AG10803 (cell line): ENCODE measurements around the gene RPP38.

Source experiments
- DNase-seq: peaks from one replicate; pipeline ENCODE4 v3.0.0; 2010; ENCODE audit warnings: low read depth
- H3K4me3 ChIP-seq: 2 replicates; pipeline ENCODE4 v1.5.1; 2011; ENCODE audit warnings: mild to moderate bottlenecking, low read length, control low read depth
- TF ChIP-seq, protein P1 (sequence below): conservative IDR thresholded peaks from 2 replicates; pipeline ENCODE4 v1.5.1; 2011; ENCODE audit warnings: mild to moderate bottlenecking, low read length, control low read depth, inconsistent platforms

Gene RPP38

GRCh38 chr10:15149042-15149771 is 52.1 kb downstream of the RPP38 start:
- TF ChIP-seq, protein P1, sequence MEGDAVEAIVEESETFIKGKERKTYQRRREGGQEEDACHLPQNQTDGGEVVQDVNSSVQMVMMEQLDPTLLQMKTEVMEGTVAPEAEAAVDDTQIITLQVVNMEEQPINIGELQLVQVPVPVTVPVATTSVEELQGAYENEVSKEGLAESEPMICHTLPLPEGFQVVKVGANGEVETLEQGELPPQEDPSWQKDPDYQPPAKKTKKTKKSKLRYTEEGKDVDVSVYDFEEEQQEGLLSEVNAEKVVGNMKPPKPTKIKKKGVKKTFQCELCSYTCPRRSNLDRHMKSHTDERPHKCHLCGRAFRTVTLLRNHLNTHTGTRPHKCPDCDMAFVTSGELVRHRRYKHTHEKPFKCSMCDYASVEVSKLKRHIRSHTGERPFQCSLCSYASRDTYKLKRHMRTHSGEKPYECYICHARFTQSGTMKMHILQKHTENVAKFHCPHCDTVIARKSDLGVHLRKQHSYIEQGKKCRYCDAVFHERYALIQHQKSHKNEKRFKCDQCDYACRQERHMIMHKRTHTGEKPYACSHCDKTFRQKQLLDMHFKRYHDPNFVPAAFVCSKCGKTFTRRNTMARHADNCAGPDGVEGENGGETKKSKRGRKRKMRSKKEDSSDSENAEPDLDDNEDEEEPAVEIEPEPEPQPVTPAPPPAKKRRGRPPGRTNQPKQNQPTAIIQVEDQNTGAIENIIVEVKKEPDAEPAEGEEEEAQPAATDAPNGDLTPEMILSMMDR = no peak
- no peak for DNase-seq
- no peak overlapping the region for H3K4me3 ChIP-seq

- H3K4me3 ChIP-seq = no peak overlapping the region
- TF ChIP-seq, protein P1 = no peak
- no peak for DNase-seq
Measured at GRCh38 chr10:15150563-15150962, 53.4 kb downstream of the RPP38 start.

- no peak for DNase-seq
- TF ChIP-seq, protein P1 = no peak
- no peak overlapping the region for H3K4me3 ChIP-seq
Measured at GRCh38 chr10:15152556-15152955, 55.4 kb downstream of the RPP38 start.
